ENCODE measurements around the gene PTCH1. TPM values are rescaled to one million over a fixed set of nuclear protein-coding genes. Genes with fewer than 3 reads are reported as not detected.

The PTCH1 gene
- polyA plus RNA-seq, 1 donor (not counting 4 experiments of a cell fraction or from before 2014, with no cell fraction given) = 1.7 TPM

DNA sequence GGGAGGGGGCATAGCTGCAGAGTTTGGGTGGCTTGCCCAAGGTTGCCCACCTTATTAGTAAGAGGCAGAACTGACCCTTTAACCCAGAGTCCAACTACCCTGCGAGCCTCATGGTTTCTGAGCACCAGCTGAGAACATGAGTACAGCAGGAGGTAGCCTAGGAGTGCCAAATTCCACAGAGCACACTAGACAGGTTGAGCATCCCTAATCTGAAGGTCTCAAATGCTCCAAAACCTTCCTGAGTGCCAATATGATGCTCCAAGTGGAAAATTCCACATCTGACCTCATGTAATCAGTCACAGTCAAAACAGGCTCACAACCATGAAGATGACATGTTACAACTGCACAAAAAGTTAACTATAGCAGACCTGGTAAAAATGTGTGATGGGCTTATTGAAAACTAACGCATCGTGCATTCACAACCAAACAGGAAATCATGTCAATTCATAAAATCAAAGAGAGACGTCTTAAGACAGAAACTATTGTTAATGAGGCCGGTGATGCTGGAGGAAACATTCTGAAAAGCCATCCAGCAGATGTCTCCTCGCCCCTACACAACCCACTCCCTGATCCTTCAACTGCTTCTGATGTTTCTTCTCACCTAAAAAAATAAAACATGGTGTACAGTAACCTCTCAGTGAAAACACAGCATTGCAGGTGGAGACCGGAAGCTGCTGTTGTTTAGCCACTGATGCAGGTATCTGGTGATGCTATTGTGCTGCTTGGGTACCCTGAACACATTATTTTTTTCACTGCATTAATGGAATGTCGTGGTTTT, 25.0 kb downstream of the PTCH1 start:
- H3K79me2 ChIP-seq (ENCODE audit: control insufficient read depth, insufficient read depth, low read length) = no peaks in the 10 kb centered on the region
- H3K27me3 ChIP-seq (ENCODE audit: control insufficient read depth, extremely low read depth, insufficient read depth, low read length) = no peaks in the 10 kb centered on the region
- dilution Hi-C loops (cut with MboI; ENCODE audit: extremely low pct_ligation_motif_present, low sequenced_read_pairs) = no loop called here
- H3K9me1 ChIP-seq (ENCODE audit: control insufficient read depth, extremely low read depth, insufficient read depth, low read length) = no peaks in the 10 kb centered on the region
- H3K9ac ChIP-seq (ENCODE audit: control insufficient read depth, extremely low read depth, insufficient read depth, low read length) = no peak overlapping the region
- no peak overlapping the region for H3K4me2 ChIP-seq (ENCODE audit: control insufficient read depth, extremely low read depth, insufficient read depth, low read depth, low read length)
- no peaks in the 10 kb centered on the region for H3K9me3 ChIP-seq (ENCODE audit: control insufficient read depth, low read depth, low read length)
- no peak for FAIRE-seq
- H3K36me3 ChIP-seq (ENCODE audit: control insufficient read depth in 2 of 2, extremely low read depth in 1 of 2, insufficient read depth in 2 of 2, low read length in 2 of 2) = no peaks in the 10 kb centered on the region
- DNase-seq (ENCODE audit: low read depth, low spot score) = no peak
- no peaks in the 10 kb centered on the region for H3K4me1 ChIP-seq (ENCODE audit: control insufficient read depth, extremely low read depth, insufficient read depth, low read length)
- H2AFZ ChIP-seq (ENCODE audit: control insufficient read depth, low read length) = no peak overlapping the region
- H3K4me3 ChIP-seq (ENCODE audit: control insufficient read depth in 2 of 3, extremely low read depth in 1 of 3, insufficient read depth in 2 of 3, low read depth in 1 of 3, low read length in 3 of 3) = no peak overlapping the region
- H4K20me1 ChIP-seq (ENCODE audit: control insufficient read depth, extremely low read depth, insufficient read depth, low read length) = no peaks in the 10 kb centered on the region
- TF ChIP-seq, protein P1, sequence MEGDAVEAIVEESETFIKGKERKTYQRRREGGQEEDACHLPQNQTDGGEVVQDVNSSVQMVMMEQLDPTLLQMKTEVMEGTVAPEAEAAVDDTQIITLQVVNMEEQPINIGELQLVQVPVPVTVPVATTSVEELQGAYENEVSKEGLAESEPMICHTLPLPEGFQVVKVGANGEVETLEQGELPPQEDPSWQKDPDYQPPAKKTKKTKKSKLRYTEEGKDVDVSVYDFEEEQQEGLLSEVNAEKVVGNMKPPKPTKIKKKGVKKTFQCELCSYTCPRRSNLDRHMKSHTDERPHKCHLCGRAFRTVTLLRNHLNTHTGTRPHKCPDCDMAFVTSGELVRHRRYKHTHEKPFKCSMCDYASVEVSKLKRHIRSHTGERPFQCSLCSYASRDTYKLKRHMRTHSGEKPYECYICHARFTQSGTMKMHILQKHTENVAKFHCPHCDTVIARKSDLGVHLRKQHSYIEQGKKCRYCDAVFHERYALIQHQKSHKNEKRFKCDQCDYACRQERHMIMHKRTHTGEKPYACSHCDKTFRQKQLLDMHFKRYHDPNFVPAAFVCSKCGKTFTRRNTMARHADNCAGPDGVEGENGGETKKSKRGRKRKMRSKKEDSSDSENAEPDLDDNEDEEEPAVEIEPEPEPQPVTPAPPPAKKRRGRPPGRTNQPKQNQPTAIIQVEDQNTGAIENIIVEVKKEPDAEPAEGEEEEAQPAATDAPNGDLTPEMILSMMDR (optimal IDR thresholded peaks at IDR 0.05 in 1 of 3, IDR thresholded peaks at IDR 0.05 in 1 of 3, conservative IDR thresholded peaks at IDR 0.05 in 1 of 3; ENCODE audit: extremely low read depth in 1 of 3, insufficient read depth in 2 of 3, low read length in 3 of 3) = no peak
- TF ChIP-seq EZH2 (IDR thresholded peaks at IDR 0.05; ENCODE audit: low read length) = no peak
- H3K27ac ChIP-seq (ENCODE audit: control insufficient read depth, insufficient read depth, low read length) = no peak overlapping the region

DNA sequence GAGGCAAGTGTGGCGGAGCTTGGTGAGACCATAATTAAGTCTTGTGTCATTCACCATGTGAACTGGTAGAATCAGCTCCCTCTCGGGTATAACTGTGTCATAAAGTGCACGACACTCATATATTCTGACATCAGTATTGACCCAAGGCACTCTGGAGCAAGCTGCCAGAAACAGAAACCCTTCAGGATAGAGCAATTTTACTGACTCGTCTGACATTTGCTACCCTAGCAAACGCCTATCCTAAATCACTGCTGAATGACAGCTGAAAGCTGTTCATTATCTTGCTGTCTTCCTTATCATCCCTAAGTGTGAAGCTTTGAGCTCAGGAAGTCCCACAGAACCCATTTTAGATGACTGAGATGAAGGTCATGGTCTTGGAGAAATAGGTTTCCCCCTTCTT, 27.8 kb downstream of the PTCH1 start:
- no peaks in the 10 kb centered on the region for H3K4me1 ChIP-seq (ENCODE audit: control insufficient read depth, extremely low read depth, insufficient read depth, low read length)
- H3K9ac ChIP-seq (ENCODE audit: control insufficient read depth, extremely low read depth, insufficient read depth, low read length) = no peak overlapping the region
- H3K9me3 ChIP-seq (ENCODE audit: control insufficient read depth, low read depth, low read length) = no peaks in the 10 kb centered on the region
- FAIRE-seq = no peak
- H3K9me1 ChIP-seq (ENCODE audit: control insufficient read depth, extremely low read depth, insufficient read depth, low read length) = no peaks in the 10 kb centered on the region
- no peaks in the 10 kb centered on the region for H3K27me3 ChIP-seq (ENCODE audit: control insufficient read depth, extremely low read depth, insufficient read depth, low read length)
- dilution Hi-C loops (cut with MboI; ENCODE audit: extremely low pct_ligation_motif_present, low sequenced_read_pairs) = no loop called here
- H2AFZ ChIP-seq (ENCODE audit: control insufficient read depth, low read length) = no peak overlapping the region
- TF ChIP-seq, protein P1 (optimal IDR thresholded peaks at IDR 0.05 in 1 of 3, IDR thresholded peaks at IDR 0.05 in 1 of 3, conservative IDR thresholded peaks at IDR 0.05 in 1 of 3; ENCODE audit: extremely low read depth in 1 of 3, insufficient read depth in 2 of 3, low read length in 3 of 3) = no peak
- no peak for TF ChIP-seq EZH2 (IDR thresholded peaks at IDR 0.05; ENCODE audit: low read length)
- H3K27ac ChIP-seq (ENCODE audit: control insufficient read depth, insufficient read depth, low read length) = no peak overlapping the region
- H3K36me3 ChIP-seq (ENCODE audit: control insufficient read depth in 2 of 2, extremely low read depth in 1 of 2, insufficient read depth in 2 of 2, low read length in 2 of 2) = no peaks in the 10 kb centered on the region
- H3K4me2 ChIP-seq (ENCODE audit: control insufficient read depth, extremely low read depth, insufficient read depth, low read depth, low read length) = no peak overlapping the region
- no peak overlapping the region for H3K4me3 ChIP-seq (ENCODE audit: control insufficient read depth in 2 of 3, extremely low read depth in 1 of 3, insufficient read depth in 2 of 3, low read depth in 1 of 3, low read length in 3 of 3)
- no peak for DNase-seq (ENCODE audit: low read depth, low spot score)
- H3K79me2 ChIP-seq (ENCODE audit: control insufficient read depth, insufficient read depth, low read length) = no peaks in the 10 kb centered on the region
- H4K20me1 ChIP-seq (ENCODE audit: control insufficient read depth, extremely low read depth, insufficient read depth, low read length) = no peaks in the 10 kb centered on the region

Data from keratinocyte (primary cell).